IMR-90 (cell line): ENCODE data around the gene NCAM1. TPM values are rescaled to one million over a fixed set of nuclear protein-coding genes. Genes with fewer than 3 reads are reported as not detected.

Experiments
- ATAC-seq: fragments of 200-7000 bp; cut with Tn5 transposase; 2 replicates; pipeline ENCODE4 v1.9.1; 2020; ENCODE audit warnings: low read depth, mild to moderate bottlenecking, moderate library complexity
- BruUV-seq: library from RNA; stranded (reverse); fragments of 400-500 nt; replicated peaks from 2 replicates; lab custom pipeline; 2021; lab: Mats Ljungman, UMichigan
- CTCF ChIA-PET: fragments of 300-600 bp; formaldehyde crosslinking; extraction: SDS; loops from one replicate; lab custom pipeline; 2021; ENCODE audit warnings: antibody characterized with exemption; lab: Yijun Ruan, JAX
- POLR2A ChIA-PET: fragments of 300-600 bp; sonication (Branson Sonifier 250); formaldehyde crosslinking; loops from one replicate; lab custom pipeline; 2022; ENCODE audit warnings: antibody characterized with exemption; ENCODE audit not compliant: unreplicated experiment; lab: Charles Lee
- DNase-seq: peaks from one replicate; pipeline ENCODE4 v3.0.0; 2013
- H2AFZ ChIP-seq: replicated peaks from 2 replicates; pipeline ENCODE3; 2013; ENCODE audit warnings: low read length, mild to moderate bottlenecking; ENCODE audit not compliant: poor library complexity
- H2AK5ac ChIP-seq: 2 replicates; pipeline ENCODE4 v1.6.1; 2013; ENCODE audit warnings: low read depth, low read length, inconsistent platforms
- H2AK9ac ChIP-seq: replicated peaks from 2 replicates; pipeline ENCODE3; 2013; ENCODE audit warnings: mild to moderate bottlenecking, low read depth, low read length, moderate library complexity; ENCODE audit not compliant: poor library complexity
- H2BK120ac ChIP-seq: 2 replicates; pipeline ENCODE4 v1.6.1; 2013; ENCODE audit warnings: low read depth, low read length, inconsistent platforms
- H2BK15ac ChIP-seq: 3 replicates; pipeline ENCODE4 v1.6.1; 2013; ENCODE audit warnings: low read depth, low read length, inconsistent platforms
- H2BK20ac ChIP-seq: 2 replicates; pipeline ENCODE4 v1.6.1; 2013; ENCODE audit warnings: low read depth, mild to moderate bottlenecking, inconsistent platforms, low read length, moderate library complexity
- H2BK5ac ChIP-seq: 2 replicates; pipeline ENCODE4 v1.6.1; 2013; ENCODE audit warnings: mild to moderate bottlenecking, low read depth, low read length, inconsistent platforms; ENCODE audit not compliant: poor library complexity, severe bottlenecking
- H3K14ac ChIP-seq: replicated peaks from 2 replicates; pipeline ENCODE4 v1.6.1; 2013; ENCODE audit warnings: low read depth, low read length, inconsistent platforms
- H3K18ac ChIP-seq: 2 replicates; pipeline ENCODE4 v1.6.1; 2013; ENCODE audit warnings: low read depth, low read length, control low read depth
- H3K23ac ChIP-seq: 2 replicates; pipeline ENCODE4 v1.6.1; 2013; ENCODE audit warnings: low read depth, low read length, inconsistent platforms
- H3K27ac ChIP-seq: 2 replicates; pipeline ENCODE4 v1.5.1; 2013; ENCODE audit warnings: mild to moderate bottlenecking, control low read depth, low read length; ENCODE audit not compliant: insufficient read depth
- H3K27me3 ChIP-seq: 2 replicates; pipeline ENCODE4 v1.6.1; 2013; ENCODE audit warnings: low read length; ENCODE audit not compliant: control insufficient read depth, insufficient read depth
- H3K36me3 ChIP-seq: 2 replicates; pipeline ENCODE4 v1.6.1; 2013; ENCODE audit warnings: low read length, mixed read lengths; ENCODE audit not compliant: control insufficient read depth, insufficient read depth
- H3K4ac ChIP-seq: 2 replicates; pipeline ENCODE4 v1.6.1; 2013; ENCODE audit warnings: low read depth, low read length, inconsistent platforms
- H3K4me1 ChIP-seq: 2 replicates; pipeline ENCODE4 v1.6.1; 2013; ENCODE audit warnings: low read length, mixed read lengths; ENCODE audit not compliant: control insufficient read depth, insufficient read depth
- H3K4me2 ChIP-seq: 2 replicates; pipeline ENCODE4 v1.6.1; 2013; ENCODE audit warnings: low read depth, mild to moderate bottlenecking, control low read depth, low read length, moderate library complexity
- H3K4me3 ChIP-seq: 2 replicates; pipeline ENCODE4 v1.5.1; 2013; ENCODE audit warnings: low read depth, mild to moderate bottlenecking, control low read depth, low read length, moderate library complexity; ENCODE audit not compliant: insufficient read depth
- H3K56ac ChIP-seq: 2 replicates; pipeline ENCODE4 v1.6.1; 2013; ENCODE audit warnings: low read length, inconsistent platforms; ENCODE audit not compliant: insufficient read depth; ENCODE audit errors: extremely low read depth
- H3K79me1 ChIP-seq, 2 experiments: 2 replicates each; pipeline ENCODE4 v1.6.1; 2013; ENCODE audit warnings: low read length in 2 of 2, inconsistent platforms in 1 of 2, low read depth in 1 of 2
- H3K9ac ChIP-seq: 2 replicates; pipeline ENCODE4 v1.6.1; 2013; ENCODE audit warnings: low read depth, low read length, control low read depth
- H3K9me1 ChIP-seq: 2 replicates; pipeline ENCODE4 v1.6.1; 2013; ENCODE audit warnings: low read length, inconsistent platforms; ENCODE audit not compliant: insufficient read depth
- H3K9me3 ChIP-seq: 2 replicates; pipeline ENCODE4 v1.6.1; 2013; ENCODE audit warnings: low read length; ENCODE audit not compliant: control insufficient read depth, insufficient read depth
- H4K20me1 ChIP-seq: 2 replicates; pipeline ENCODE4 v1.6.1; 2013; ENCODE audit warnings: low read length, inconsistent platforms; ENCODE audit not compliant: insufficient read depth
- H4K5ac ChIP-seq: 2 replicates; pipeline ENCODE4 v1.6.1; 2013; ENCODE audit warnings: mild to moderate bottlenecking, low read depth, low read length, control low read depth
- H4K8ac ChIP-seq, 2 experiments: 2 replicates each; pipeline ENCODE4 v1.6.1; 2013; ENCODE audit warnings: low read depth in 2 of 2, low read length in 2 of 2, control low read depth in 1 of 2, inconsistent platforms in 1 of 2
- H4K91ac ChIP-seq: 2 replicates; pipeline ENCODE4 v1.6.1; 2013; ENCODE audit warnings: low read depth, low read length, inconsistent platforms; ENCODE audit not compliant: insufficient read depth
- BHLHE40 ChIP-seq: fragments of 150-350 bp; IDR thresholded peaks from 2 replicates; pipeline ENCODE4 v1.6.1; 2016; ENCODE audit warnings: mild to moderate bottlenecking, low read depth, low read length
- CEBPB ChIP-seq: IDR thresholded peaks from 2 replicates; pipeline ENCODE4 v1.6.1; 2012; ENCODE audit warnings: low read depth, low read length, improper control_type of control experiment
- CHD1 ChIP-seq: IDR thresholded peaks from 2 replicates; pipeline ENCODE4 v1.6.1; 2012; ENCODE audit warnings: low read depth, low read length, improper control_type of control experiment
- CTCF ChIP-seq: conservative IDR thresholded peaks from 2 replicates; pipeline ENCODE4 v1.5.1; 2012; ENCODE audit warnings: mild to moderate bottlenecking, low read depth, low read length, improper control_type of control experiment
- ELK1 ChIP-seq: fragments of 150-350 bp; IDR thresholded peaks from 2 replicates; pipeline ENCODE4 v1.6.1; 2016; ENCODE audit warnings: low read depth, mild to moderate bottlenecking, low read length, moderate library complexity, borderline replicate concordance
- RFX5 ChIP-seq: IDR thresholded peaks from 2 replicates; pipeline ENCODE4 v1.8.0; 2012; ENCODE audit warnings: low read depth, mild to moderate bottlenecking, low read length, moderate library complexity
- USF2 ChIP-seq: fragments of 150-350 bp; IDR thresholded peaks from 2 replicates; pipeline ENCODE4 v1.6.1; 2017; ENCODE audit warnings: mild to moderate bottlenecking, antibody characterized with exemption, low read length, low read depth
- WGBS, 2 experiments: methylation state at CpG; one replicate each; pipeline versions ENCODE4 v1.1.5 to v1.1.7; 2013; ENCODE audit warnings: missing lambda C conversion rate in 2 of 2; ENCODE audit not compliant: insufficient read length in 1 of 2; ENCODE audit errors: extremely low coverage in 2 of 2; 5-methylcytosine and 5-hydroxymethylcytosine counted together
- dilution Hi-C: fragments of 300-500 bp; cut with HindIII; formaldehyde crosslinking; loops from one replicate; pipeline ENCODE4 v1.14.3; 2018; ENCODE audit warnings: low sequenced_read_pairs; ENCODE audit not compliant: unreplicated experiment
- in situ Hi-C: fragments of 300-500 bp; cut with MboI; formaldehyde crosslinking; loops from 3 replicates; pipeline ENCODE4 v1.14.3; 2019; ENCODE audit warnings: low sequenced_read_pairs, inconsistent platforms, mixed read lengths
- intact Hi-C: fragments of 100-400 bp; cut with micrococcal nuclease; formaldehyde crosslinking; loops from 2 replicates; pipeline ENCODE4 v1.10.0; 2022
- polyA plus RNA-seq, 3 experiments: library from polyadenylated mRNA; depleted of rRNA; stranded (reverse); fragments of >200 nt; gene quantifications; 2 replicates each; pipeline ENCODE4 v1.2.3, GENCODE V29; 2012; ENCODE audit warnings: low replicate concordance in 1 of 3
- total RNA-seq: library from RNA; depleted of rRNA; stranded (reverse); fragments of >200 nt; gene quantifications from 2 replicates; pipeline ENCODE4 v1.2.3, GENCODE V29; 2012

Gene NCAM1
- total and polyA plus RNA-seq, 2 of the 4 experiments (the other 2 are of a cell fraction): 0.09 to 0.18 TPM

- Histone ChIP-seq H3K9ac (no peak overlapping the region), H3K4ac (no peak overlapping the region), H3K9me1 (no peaks in the 10 kb centered on the region), H4K20me1 (no peaks in the 10 kb centered on the region), H3K27me3 (no peaks in the 10 kb centered on the region), H3K18ac (no peak overlapping the region), H4K8ac (no peak overlapping the region), H2BK15ac (no peak overlapping the region), H3K27ac (no peak overlapping the region), H4K91ac (no peak overlapping the region), H2AK5ac (no peak overlapping the region), H3K79me1 (no peaks in the 10 kb centered on the region), H2BK5ac (no peak overlapping the region), H3K4me3 (no peak overlapping the region), H2AK9ac (no peak overlapping the region), H3K56ac (no peak overlapping the region), H3K36me3 (no peaks in the 10 kb centered on the region), H2AFZ (no peak overlapping the region), H3K9me3 (no peaks in the 10 kb centered on the region), H2BK120ac (no peak overlapping the region), H2BK20ac (no peak overlapping the region), H3K4me1 (no peaks in the 10 kb centered on the region), H3K14ac (no peak overlapping the region), H3K4me2 (no peak overlapping the region), H4K5ac (no peak overlapping the region), H3K23ac (no peak overlapping the region)
- DNase-seq: no peak
- WGBS, 2 experiments: no CpG with 5 or more reads among the region's 7 CpGs
- ChIA-PET POLR2A (no interaction called here), CTCF (no interaction called here)
- no peak for ATAC-seq
- dilution Hi-C loops (no loop called here), intact Hi-C loops (no loop called here), in situ Hi-C loops (no loop called here)
- TF ChIP-seq ELK1 (no peak), BHLHE40 (no peak), CEBPB (no peak), USF2 (no peak), CHD1 (no peak), RFX5 (no peak), CTCF (no peak)
- no TSS peak for BruUV-seq
Measured at GRCh38 chr11:112942966-112943643, 18.1 kb upstream of the NCAM1 start.
